Thyroid gland (tissue), 4 donors: ENCODE results near the gene HOMER3. TPM values are rescaled to one million over a fixed set of nuclear protein-coding genes. Genes with fewer than 3 reads are reported as not detected.
"Not testable (repeated sequence)": the region's sequence is repeated elsewhere in the genome, so short reads cannot be mapped to it uniquely, and the experiment has no call there.

ENCODE experiments used
- DNase-seq, 2 donors: peaks; one replicate each; pipeline ENCODE4 v3.0.0-alpha.2; 2019
- H3K27ac ChIP-seq, 3 donors: fragments of 200-600 bp; sonication (generic); 1 replicate in 2 of 3; 2 replicates in 1 of 3; pipeline ENCODE4 v1.5.1; 2016 to 2019; ENCODE audit warnings: mild to moderate bottlenecking in 1 of 3, moderate library complexity in 1 of 3
- H3K27me3 ChIP-seq: fragments of 200-600 bp; sonication (generic); one replicate; pipeline ENCODE4 v1.5.1; 2019
- H3K36me3 ChIP-seq, 2 donors: fragments of 200-600 bp; sonication (generic); one replicate each; pipeline ENCODE4 v1.5.1; 2016 to 2019
- H3K4me1 ChIP-seq, 2 donors: fragments of 200-600 bp; sonication (generic); one replicate each; pipeline ENCODE4 v1.5.1; 2017 to 2019
- H3K4me3 ChIP-seq, 3 donors: fragments of 200-600 bp; sonication (generic); replicated peaks in 1 of 3; 1 replicate in 2 of 3; 2 replicates in 1 of 3; pipeline ENCODE4 v1.5.1; 2016; ENCODE audit warnings: mild to moderate bottlenecking in 1 of 3
- H3K9me3 ChIP-seq: fragments of 200-600 bp; sonication (generic); one replicate; pipeline ENCODE4 v1.5.1; 2017
- POLR2A ChIP-seq, 2 donors: fragments of 450-650 bp; IDR thresholded peaks; one replicate each; pipeline ENCODE4 v1.6.1; 2017; ENCODE audit warnings: antibody characterized with exemption in 2 of 2, mild to moderate bottlenecking in 2 of 2, moderate library complexity in 1 of 2
- WGBS, 2 donors: methylation state at CpG; one replicate each; pipeline ENCODE4 v1.1.5; 2017; 5-methylcytosine and 5-hydroxymethylcytosine counted together
- intact Hi-C: fragments of 100-400 bp; cut with DNase I; formaldehyde crosslinking; loops from one replicate; pipeline ENCODE4 v1.15.1; 2023
- total RNA-seq, 4 donors: library from RNA; depleted of rRNA; stranded (reverse); fragments of >200 nt; gene quantifications; one replicate each; pipeline ENCODE4 v1.2.3, GENCODE V29; 2016
- TF ChIP-seq, protein P1 (sequence below), 6 experiments: fragments of 200-600 bp in 3 of 6; fragments of 450-650 bp in 3 of 6; sonication (generic) in 3 of 6; IDR thresholded peaks; one replicate each; pipeline ENCODE4 v1.5.1; 2016 to 2019; ENCODE audit warnings: antibody characterized with exemption in 6 of 6, mild to moderate bottlenecking in 2 of 6, inconsistent platforms in 1 of 6, moderate library complexity in 1 of 6

The HOMER3 gene
- total RNA-seq, 4 donors from 2014 or later, result 55.6 to 169 (median 63.4) TPM

DNA sequence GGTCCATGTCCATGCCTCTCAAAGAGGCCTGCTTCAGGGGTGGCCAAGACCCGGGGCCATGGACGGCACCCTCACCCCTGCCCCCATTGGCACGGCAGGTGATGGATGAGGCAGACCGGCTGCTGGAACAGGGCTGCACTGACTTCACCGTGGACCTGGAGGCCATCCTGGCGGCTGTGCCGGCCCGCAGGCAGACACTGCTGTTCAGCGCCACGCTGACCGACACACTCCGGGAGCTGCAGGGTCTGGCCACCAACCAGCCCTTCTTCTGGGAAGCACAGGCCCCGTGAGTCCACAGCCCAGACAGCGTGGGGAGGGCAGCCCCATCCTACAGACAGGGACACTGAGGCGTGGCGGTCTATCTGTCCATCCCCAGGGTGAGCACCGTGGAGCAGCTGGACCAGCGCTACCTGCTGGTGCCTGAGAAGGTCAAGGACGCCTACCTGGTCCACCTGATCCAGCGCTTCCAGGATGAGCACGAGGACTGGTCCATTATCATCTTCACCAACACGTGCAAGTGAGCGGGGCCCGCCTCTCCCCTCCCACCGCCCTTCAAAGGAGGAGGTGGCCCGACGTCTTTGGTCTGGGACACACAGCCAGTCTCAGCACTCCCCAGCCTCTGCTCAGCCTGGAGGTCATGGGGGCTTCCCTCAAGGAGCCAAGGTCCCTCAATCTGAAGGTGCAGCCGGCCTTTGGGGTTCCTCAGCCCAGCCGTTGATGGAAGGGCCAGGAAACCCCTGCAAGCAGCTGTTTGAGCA is 18.6 kb downstream of the HOMER3 start:
- TF ChIP-seq POLR2A (IDR thresholded peaks at IDR 0.05), result no peak
- Histone ChIP-seq H3K36me3 (peaks cover 38 to 46% of the 10 kb centered on the region in 2 donors), H3K27me3 (no peaks in the 10 kb centered on the region), H3K27ac (no peak overlapping the region), H3K9me3 (no peaks in the 10 kb centered on the region), H3K4me3 (no peak overlapping the region), H3K4me1 (peaks cover 19 to 23% of the 10 kb centered on the region in 2 donors)
- WGBS, 2 donors, result 89 to 91% methylated on average over 7 to 20 of the region's 29 CpGs
- DNase-seq, result no peak
- intact Hi-C loops, result no loop called here

DNA sequence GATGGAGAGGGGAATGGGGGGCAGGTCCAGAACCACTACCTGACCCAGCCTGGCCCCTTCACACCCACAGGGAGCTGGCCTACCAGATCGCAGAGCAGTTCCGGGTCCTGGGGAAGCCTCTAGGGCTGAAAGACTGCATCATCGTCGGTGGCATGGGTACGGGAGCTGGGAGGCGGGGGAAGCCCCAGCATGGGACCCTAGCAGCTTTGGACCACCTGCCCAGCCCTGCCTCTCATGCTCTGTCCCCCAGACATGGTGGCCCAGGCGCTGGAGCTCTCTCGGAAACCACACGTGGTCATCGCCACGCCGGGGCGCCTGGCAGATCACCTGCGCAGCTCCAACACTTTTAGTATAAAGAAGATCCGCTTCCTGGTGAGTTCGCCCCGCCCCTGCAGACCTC is 19.4 kb downstream of the HOMER3 start:
- H3K27ac ChIP-seq, result no peak overlapping the region
- TF ChIP-seq, protein P1, sequence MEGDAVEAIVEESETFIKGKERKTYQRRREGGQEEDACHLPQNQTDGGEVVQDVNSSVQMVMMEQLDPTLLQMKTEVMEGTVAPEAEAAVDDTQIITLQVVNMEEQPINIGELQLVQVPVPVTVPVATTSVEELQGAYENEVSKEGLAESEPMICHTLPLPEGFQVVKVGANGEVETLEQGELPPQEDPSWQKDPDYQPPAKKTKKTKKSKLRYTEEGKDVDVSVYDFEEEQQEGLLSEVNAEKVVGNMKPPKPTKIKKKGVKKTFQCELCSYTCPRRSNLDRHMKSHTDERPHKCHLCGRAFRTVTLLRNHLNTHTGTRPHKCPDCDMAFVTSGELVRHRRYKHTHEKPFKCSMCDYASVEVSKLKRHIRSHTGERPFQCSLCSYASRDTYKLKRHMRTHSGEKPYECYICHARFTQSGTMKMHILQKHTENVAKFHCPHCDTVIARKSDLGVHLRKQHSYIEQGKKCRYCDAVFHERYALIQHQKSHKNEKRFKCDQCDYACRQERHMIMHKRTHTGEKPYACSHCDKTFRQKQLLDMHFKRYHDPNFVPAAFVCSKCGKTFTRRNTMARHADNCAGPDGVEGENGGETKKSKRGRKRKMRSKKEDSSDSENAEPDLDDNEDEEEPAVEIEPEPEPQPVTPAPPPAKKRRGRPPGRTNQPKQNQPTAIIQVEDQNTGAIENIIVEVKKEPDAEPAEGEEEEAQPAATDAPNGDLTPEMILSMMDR (IDR thresholded peaks at IDR 0.05), result no peak
- TF ChIP-seq POLR2A (IDR thresholded peaks at IDR 0.05), result no peak
- no peaks in the 10 kb centered on the region for H3K9me3 ChIP-seq
- no peaks in the 10 kb centered on the region for H3K27me3 ChIP-seq
- H3K4me3 ChIP-seq, result no peak overlapping the region
- peaks cover 36 to 46% of the 10 kb centered on the region in 2 donors for H3K36me3 ChIP-seq
- intact Hi-C loops, result no loop called here
- peaks cover 19 to 25% of the 10 kb centered on the region in 2 donors for H3K4me1 ChIP-seq
- 95 to 96% methylated on average over 13 to 15 of the region's 17 CpGs for WGBS, 2 donors
- no peak for DNase-seq

DNA sequence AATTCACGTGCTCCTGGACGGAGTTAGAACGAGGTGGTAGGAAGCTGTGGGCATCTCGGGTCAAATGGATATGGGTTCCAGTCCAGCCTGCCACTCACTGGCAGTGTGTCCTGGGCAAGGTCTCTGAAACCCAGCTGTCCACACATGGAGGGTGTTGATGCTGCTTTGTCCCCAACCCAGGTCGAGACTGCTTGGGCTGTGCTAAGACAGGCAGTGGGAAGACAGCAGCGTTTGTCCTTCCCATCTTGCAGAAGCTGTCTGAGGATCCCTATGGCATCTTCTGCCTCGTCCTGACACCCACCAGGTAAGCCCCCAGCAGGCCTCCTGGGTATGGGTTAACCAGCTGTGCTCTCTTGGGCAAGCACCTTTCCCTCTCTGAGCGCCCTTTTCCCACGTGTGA is 20.6 kb downstream of the HOMER3 start:
- Histone ChIP-seq H3K4me1 (peaks cover 19 to 25% of the 10 kb centered on the region in 2 donors), H3K27ac (no peak overlapping the region), H3K9me3 (no peaks in the 10 kb centered on the region), H3K27me3 (no peaks in the 10 kb centered on the region), H3K36me3 (peaks cover 33 to 40% of the 10 kb centered on the region in 2 donors), H3K4me3 (peak overlapping the region in 1 of 3 donors; percentile 72)
- 58 to 66% methylated on average over 9 of the region's 9 CpGs for WGBS, 2 donors
- DNase-seq, result no peak
- TF ChIP-seq, protein P1 (IDR thresholded peaks at IDR 0.05), result no peak
- no peak for TF ChIP-seq POLR2A (IDR thresholded peaks at IDR 0.05)
- intact Hi-C loops, result no loop called here

DNA sequence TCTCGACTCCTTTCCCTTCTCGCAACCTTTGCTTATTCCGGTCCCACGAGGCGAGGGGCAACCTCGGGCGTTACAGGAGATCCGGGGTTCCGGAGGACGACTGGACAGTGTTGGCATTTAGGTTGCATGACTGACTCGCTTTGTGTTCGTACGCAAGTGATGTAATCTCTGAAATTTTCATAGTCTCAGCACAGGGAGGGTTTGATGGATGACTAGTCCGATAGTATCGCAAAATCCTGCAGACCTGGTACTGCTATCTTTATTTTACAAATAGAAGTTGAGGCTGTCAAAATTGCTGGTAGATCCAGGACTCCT is 21.2 kb downstream of the HOMER3 start:
- Histone ChIP-seq H3K36me3 (peaks cover 32 to 39% of the 10 kb centered on the region in 2 donors), H3K9me3 (no peaks in the 10 kb centered on the region), H3K4me1 (peaks cover 19 to 25% of the 10 kb centered on the region in 2 donors), H3K27me3 (no peaks in the 10 kb centered on the region), H3K27ac (no peak overlapping the region), H3K4me3 (peak overlapping the region; percentile 34 to 85 (median 72))
- TF ChIP-seq, protein P1 (IDR thresholded peaks at IDR 0.05), result no peak
- no peak for TF ChIP-seq POLR2A (IDR thresholded peaks at IDR 0.05)
- whole genome bisulfite sequencing, 2 donors, result 0 to 2% methylated on average over 13 to 15 of the region's 15 CpGs
- DNase-seq, result no peak
- intact Hi-C loops, result no loop called here

DNA sequence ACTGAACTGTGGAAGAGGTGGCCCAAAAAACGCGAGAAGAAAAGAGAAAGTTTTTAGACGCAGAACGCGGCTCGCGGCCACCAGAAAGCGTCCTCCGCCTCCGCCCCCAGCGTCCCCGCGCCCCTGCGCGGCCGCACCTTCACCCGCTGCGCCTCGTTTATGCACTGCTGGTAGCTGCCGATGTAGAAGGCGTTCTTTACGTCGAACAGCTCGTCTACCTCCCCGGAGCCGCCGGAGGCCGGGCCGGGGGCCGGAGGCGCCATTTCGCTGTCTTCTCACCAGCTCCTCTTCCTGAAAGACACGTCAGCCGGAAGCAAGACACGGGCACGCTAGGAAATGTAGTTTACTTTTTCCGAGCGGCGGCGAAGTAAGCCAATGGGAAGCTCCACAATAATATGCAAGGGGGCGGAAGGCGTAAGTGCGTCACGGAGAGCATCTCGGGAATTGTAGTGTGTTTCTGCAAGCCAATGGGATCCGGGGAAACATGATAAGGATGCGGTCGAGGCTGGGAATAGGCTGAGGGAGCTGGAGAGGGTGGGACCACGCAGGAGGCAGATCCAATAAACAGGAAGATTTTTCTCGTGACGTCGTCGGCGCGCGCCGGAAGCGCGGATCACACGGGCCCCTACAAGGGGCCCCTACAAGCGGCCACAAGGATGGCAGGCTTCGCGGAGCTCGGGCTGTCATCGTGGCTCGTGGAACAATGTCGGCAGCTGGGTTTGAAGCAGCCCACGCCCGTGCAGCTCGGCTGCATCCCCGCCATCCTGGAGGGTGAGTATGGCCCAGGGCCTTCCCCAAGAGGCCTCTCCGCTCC is 21.7 kb downstream of the HOMER3 start, which contains the start of the genes COPE and DDX49:
Gene COPE, minus strand, starts transcription at position 302 of the 814 bp plus-strand sequence. Its CDS starts 39 bp downstream, at position 263.
Gene DDX49, plus strand, starts transcription at position 630 of the 814 bp plus-strand sequence. Its CDS starts 27 bp downstream, at position 657.
- TF ChIP-seq POLR2A (IDR thresholded peaks at IDR 0.05), result peak; percentile 14 to 81
- TF ChIP-seq, protein P1 (IDR thresholded peaks at IDR 0.05), result no peak
- DNase-seq, result peak; percentile 99
- WGBS, 2 donors, result 0% methylated on average over 55 to 64 of the region's 72 CpGs
- peak within 1 kb of the TSS; percentile 64 to 91 (median 79) for H3K27ac ChIP-seq
- peak within 1 kb of the TSS; percentile 54 to 85 (median 84) for H3K4me3 ChIP-seq
- no peaks in the 10 kb centered on the region for H3K27me3 ChIP-seq
- H3K36me3 ChIP-seq, result peaks cover 26 to 33% of the 10 kb centered on the region in 2 donors
- intact Hi-C loops, result no loop called here
- no peaks in the 10 kb centered on the region for H3K9me3 ChIP-seq
- H3K4me1 ChIP-seq, result peaks cover 19 to 25% of the 10 kb centered on the region in 2 donors

DNA sequence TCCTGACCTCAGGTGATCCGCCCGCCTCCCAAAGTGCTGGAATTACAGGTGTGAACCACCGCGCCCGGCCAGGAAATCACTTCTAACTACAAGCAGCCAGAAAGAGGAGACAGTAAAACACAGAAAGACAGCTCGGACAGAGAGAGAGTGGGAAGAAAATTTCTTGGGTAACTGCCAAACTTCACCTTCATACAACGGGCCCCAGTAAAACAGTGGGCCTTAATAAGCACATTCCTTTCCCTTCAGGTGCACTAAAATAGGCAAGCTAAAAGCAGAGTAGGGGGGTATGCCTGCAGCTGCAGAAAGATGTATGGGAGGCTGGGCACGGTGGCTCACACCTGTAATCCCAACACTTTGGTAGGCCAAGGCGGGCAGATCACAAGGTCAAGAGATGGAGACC is 23.4 kb downstream of the HOMER3 start:
- H3K9me3 ChIP-seq, intact Hi-C loops, H3K4me3 ChIP-seq, H3K27me3 ChIP-seq, H3K27ac ChIP-seq, DNase-seq: not testable (repeated sequence)
- WGBS, 2 donors, result 85% methylated on average over 9 of the region's 9 CpGs
- peaks cover 10 to 20% of the 10 kb centered on the region in 2 donors for H3K36me3 ChIP-seq
- peaks cover 19 to 25% of the 10 kb centered on the region in 2 donors for H3K4me1 ChIP-seq
